Activated CD8-positive, alpha-beta memory T cell treated with anti-CD3 and anti-CD28 coated beads for 36 hours (primary cell): ENCODE measurements around the gene PPP1R27. TPM values are rescaled to one million over a fixed set of nuclear protein-coding genes. Genes with fewer than 3 reads are reported as not detected.

Source experiments
- CTCF ChIA-PET: fragments of 350-600 bp; sonication (Branson Sonifier 250); formaldehyde crosslinking; loops from one replicate; lab custom pipeline; 2021; ENCODE audit warnings: antibody characterized with exemption; lab: Charles Lee
- POLR2A ChIA-PET: fragments of 350-600 bp; sonication (Branson Sonifier 250); formaldehyde crosslinking; loops from one replicate; lab custom pipeline; 2021; ENCODE audit warnings: antibody characterized with exemption; lab: Charles Lee
- total RNA-seq, 2 experiments: library from RNA; stranded (reverse); gene quantifications; one replicate each; pipeline ENCODE4 v1.2.3, GENCODE V29; 2021

Gene PPP1R27
- total RNA-seq, 2 experiments from 2014 or later: not detected

DNA sequence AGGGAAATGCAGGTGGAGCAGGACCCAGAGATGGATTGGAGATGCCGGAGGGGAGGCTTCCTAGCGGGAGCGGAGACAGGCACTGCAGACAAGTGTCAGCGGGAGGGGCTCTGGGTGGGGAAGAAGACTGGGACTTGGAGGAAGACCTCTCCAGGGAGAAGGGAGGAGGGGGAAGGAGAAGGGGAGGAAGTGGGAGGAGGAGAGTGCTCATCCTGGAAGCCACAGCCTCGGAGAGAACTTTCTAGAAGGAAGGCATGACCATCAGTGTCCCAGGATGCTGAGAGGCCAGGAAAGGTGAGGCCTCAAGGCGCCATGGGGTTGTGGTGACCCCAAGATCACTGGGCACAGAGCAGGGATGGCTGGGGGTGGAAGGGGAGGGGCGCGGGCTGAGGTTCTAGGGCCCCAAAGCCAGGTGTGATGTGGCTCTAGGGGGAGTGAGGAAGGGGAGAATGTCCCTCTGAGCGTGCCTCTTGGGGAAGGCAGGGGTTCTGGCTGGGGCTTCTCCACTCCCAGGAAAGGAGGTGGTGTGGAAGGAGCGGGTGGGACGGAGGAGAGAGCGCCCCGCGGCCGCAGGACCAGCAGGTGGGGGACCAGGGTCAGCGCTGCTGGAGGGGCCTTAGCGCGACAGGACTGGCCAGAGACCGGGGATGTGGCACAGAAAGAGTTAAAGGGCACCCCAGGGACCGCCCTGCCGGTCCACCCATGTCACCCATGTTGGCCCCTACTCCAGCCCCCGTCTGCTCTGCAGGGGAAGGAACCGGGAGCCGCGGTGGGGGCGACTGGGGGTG, 31.8 kb downstream of the PPP1R27 start:
- ChIA-PET POLR2A (no interaction called here), CTCF (no interaction called here)

DNA sequence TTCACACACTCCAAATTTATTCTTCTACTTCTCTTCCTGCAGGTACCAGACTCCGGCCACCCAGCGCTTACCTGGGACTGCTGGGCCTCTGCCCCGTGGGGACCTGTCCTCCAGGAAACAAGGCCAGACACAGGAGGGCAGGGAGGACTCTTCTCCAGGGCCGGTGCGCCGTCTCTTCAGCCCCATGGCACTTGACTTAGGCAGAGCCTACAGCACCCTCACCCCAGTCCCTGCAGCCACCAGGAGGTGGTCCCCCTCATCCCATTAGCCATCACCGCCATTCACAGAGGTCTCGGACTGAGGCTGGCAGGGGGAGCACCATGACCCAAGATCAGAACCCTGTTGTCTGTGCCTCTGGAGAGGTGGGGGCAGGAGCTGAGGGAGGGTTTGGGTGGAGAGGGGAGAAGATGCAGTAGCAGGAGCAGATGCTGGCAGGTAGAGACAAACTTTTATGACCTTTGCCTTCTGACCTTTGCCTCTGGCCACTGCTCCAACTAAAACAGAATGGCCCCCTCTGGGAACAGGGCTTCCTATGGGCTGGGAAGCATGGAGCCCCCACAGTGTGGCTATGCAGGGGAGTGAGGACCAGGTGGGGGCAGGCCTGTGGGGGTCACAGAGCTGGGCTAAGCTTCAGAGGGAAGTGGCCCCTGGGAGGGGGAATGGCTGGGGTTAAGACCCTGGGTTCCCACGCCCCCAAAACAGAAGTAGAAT, 32.6 kb downstream of the PPP1R27 start:
- ChIA-PET POLR2A (no interaction called here), CTCF (no interaction called here)

- ChIA-PET POLR2A (no interaction called here), CTCF (no interaction called here)
These were observed 33.5 kb downstream of the PPP1R27 start for GRCh38 chr17:81801327-81801726.

DNA sequence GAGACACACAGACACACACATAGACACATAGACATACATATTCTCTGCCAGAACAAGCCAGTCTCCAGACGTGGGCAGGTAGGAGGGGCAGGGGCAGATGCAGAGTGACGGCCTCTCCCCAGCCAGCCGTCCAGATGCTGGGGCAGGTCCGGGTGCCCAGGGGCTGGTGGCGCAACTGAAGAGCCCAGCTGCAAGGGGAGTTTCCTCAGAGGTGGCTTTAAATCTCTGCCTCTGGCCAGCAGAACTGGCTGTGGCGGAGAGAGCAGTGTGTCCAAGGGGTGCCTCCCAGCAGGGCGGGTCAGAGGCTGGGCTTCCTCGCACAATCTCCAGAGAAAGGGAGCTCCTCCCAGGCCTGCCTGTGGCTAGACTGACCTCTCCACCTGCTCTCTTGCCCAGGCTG, 40.3 kb downstream of the PPP1R27 start:
- POLR2A ChIA-PET: no interaction called here
- CTCF ChIA-PET: interaction anchor here (1.1 kb wide), 1 partner anchor 55 kb away, joined by 3 read pairs; no protein-coding TSS in a partner anchor

- POLR2A ChIA-PET: no interaction called here
These were observed 40.8 kb downstream of the PPP1R27 start for GRCh38 chr17:81794074-81794476.

DNA sequence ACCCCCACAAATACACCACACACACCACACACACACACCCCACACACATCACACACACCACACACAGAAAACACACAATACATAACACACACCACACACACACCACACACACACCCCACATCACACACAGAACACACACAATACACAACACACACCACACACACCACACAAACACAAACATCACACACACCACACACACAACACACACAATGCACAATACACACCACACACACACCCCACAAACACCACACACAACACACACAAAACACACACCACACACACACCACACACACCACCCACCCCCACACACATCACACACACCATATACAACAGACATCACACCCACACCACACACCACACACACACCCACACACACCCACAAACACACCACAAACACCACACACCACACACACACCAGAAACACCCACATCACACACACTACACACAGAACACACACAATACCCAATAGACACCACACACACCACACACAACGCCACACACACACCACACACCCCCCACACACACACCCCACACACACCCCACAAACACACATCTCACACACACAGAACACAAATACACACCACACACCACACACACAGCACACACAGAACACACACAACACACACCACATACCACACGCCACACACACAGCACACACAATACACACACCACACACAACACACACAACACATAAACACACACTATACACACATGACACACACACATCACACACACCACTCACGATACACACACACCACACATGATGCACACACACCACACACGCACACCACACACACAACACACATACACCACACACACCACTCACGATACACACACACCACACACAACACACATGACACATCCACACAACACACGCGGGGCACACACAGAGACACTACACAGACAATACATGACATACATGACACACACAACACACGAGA, 41.9 kb downstream of the PPP1R27 start:
- ChIA-PET POLR2A (no interaction called here), CTCF (no interaction called here)

More at GRCh38 chr17:81794074-81794476, 40.8 kb downstream of the PPP1R27 start:
- CTCF ChIA-PET: no interaction called here

Other genes with a start within 250 kb of the PPP1R27 start
- 100 to 1,000 TPM; 114 to 119 TPM for gene NPLOC4, start 197.9 kb downstream of the PPP1R27 start, total RNA-seq
- gene TSPAN10, start 197.9 kb downstream of the PPP1R27 start, total RNA-seq: under 1 TPM; 0.19 to 0.23 TPM
- gene PDE6G, start 178.5 kb downstream of the PPP1R27 start, total RNA-seq: 1 to 10 TPM; 2.5 to 4.3 TPM
- gene OXLD1, start 168.4 kb downstream of the PPP1R27 start, total RNA-seq: 10 to 100 TPM; 49.1 to 55.7 TPM
- gene CCDC137, start 168.3 kb downstream of the PPP1R27 start, total RNA-seq: 10 to 100 TPM; 68.7 to 71.9 TPM
- gene ARL16, start 151.3 kb downstream of the PPP1R27 start, total RNA-seq: 10 to 100 TPM; 17.7 to 18.5 TPM
- 100 to 1,000 TPM; 132 to 136 TPM for gene HGS, start 151.0 kb downstream of the PPP1R27 start, total RNA-seq
- 100 to 1,000 TPM; 230 to 235 TPM for gene MRPL12, start 131.7 kb downstream of the PPP1R27 start, total RNA-seq
- gene SLC25A10, start 122.8 kb downstream of the PPP1R27 start, total RNA-seq: 10 to 100 TPM; 39.6 to 39.8 TPM
- gene GCGR, start 30.9 kb downstream of the PPP1R27 start, total RNA-seq: not detected
- 10 to 100 TPM; 44.5 to 46.3 TPM for gene MCRIP1, start 1.8 kb downstream of the PPP1R27 start, total RNA-seq
- gene P4HB, start 25.5 kb upstream of the PPP1R27 start, total RNA-seq: 100 to 1,000 TPM; 493 to 503 TPM
- gene ARHGDIA, start 36.3 kb upstream of the PPP1R27 start, total RNA-seq: 100 to 1,000 TPM; 669 to 688 TPM
- 100 to 1,000 TPM; 305 to 310 TPM for gene ALYREF, start 56.5 kb upstream of the PPP1R27 start, total RNA-seq
- 100 to 1,000 TPM; 147 TPM for gene ANAPC11, start 56.7 kb upstream of the PPP1R27 start, total RNA-seq
- under 1 TPM in 1 of 2 experiments, not detected in 1; 0.17 TPM for gene NPB, start 67.2 kb upstream of the PPP1R27 start, total RNA-seq
- 10 to 100 TPM; 30.4 to 30.9 TPM for gene PCYT2, start 76.3 kb upstream of the PPP1R27 start, total RNA-seq
- 10 to 100 TPM; 37.1 to 39.7 TPM for gene SIRT7, start 83.1 kb upstream of the PPP1R27 start, total RNA-seq
- gene MAFG, start 92.7 kb upstream of the PPP1R27 start, total RNA-seq: 10 to 100 TPM; 28.2 to 29.7 TPM
- gene PYCR1, start 102.2 kb upstream of the PPP1R27 start, total RNA-seq: 100 to 1,000 TPM; 160 to 165 TPM
- not detected for gene MYADML2, start 112.2 kb upstream of the PPP1R27 start, total RNA-seq
- gene NOTUM, start 126.1 kb upstream of the PPP1R27 start, total RNA-seq: under 1 TPM; 0.38 to 0.40 TPM
- 10 to 100 TPM; 27.9 to 28.8 TPM for gene ASPSCR1, start 142.6 kb upstream of the PPP1R27 start, total RNA-seq
- 100 to 1,000 TPM; 154 to 158 TPM for gene CENPX, start 187.8 kb upstream of the PPP1R27 start, total RNA-seq
- gene LRRC45, start 188.3 kb upstream of the PPP1R27 start, total RNA-seq: 10 to 100 TPM; 30.2 to 31.3 TPM
- gene RAC3, start 196.6 kb upstream of the PPP1R27 start, total RNA-seq: 1 to 10 TPM; 5.1 TPM
- 100 to 1,000 TPM; 119 to 129 TPM for gene DCXR, start 202.6 kb upstream of the PPP1R27 start, total RNA-seq
- gene RFNG, start 216.8 kb upstream of the PPP1R27 start, total RNA-seq: 10 to 100 TPM; 16.7 to 18.3 TPM
- gene GPS1, start 216.8 kb upstream of the PPP1R27 start, total RNA-seq: 100 to 1,000 TPM; 118 TPM
- 100 to 1,000 TPM; 187 to 195 TPM for gene DUS1L, start 230.8 kb upstream of the PPP1R27 start, total RNA-seq